HepG2 (cell line): ENCODE data around the gene RNASE13. TPM values are rescaled to one million over a fixed set of nuclear protein-coding genes. Genes with fewer than 3 reads are reported as not detected.
A peak's percentile ranks its signal among the peaks of the same experiment; 100 is the strongest.

Experiments used
- ARID2 ChIP-seq: sonication (generic); formaldehyde crosslinking; IDR thresholded peaks from 2 replicates; pipeline ENCODE4 v1.8.1; 2022; ENCODE audit warnings: mild to moderate bottlenecking, missing genetic modification reagents, borderline replicate concordance
- BCL6 ChIP-seq: IDR thresholded peaks from 2 replicates; pipeline ENCODE4 v1.6.1; 2016; ENCODE audit warnings: missing genetic modification reagents, missing compliant biosample characterization
- HDAC2 ChIP-seq: sonication (generic); formaldehyde crosslinking; IDR thresholded peaks from 2 replicates; pipeline ENCODE4 v1.4.0; 2020; ENCODE audit warnings: missing genetic modification reagents
- PHF8 ChIP-seq: sonication (generic); formaldehyde crosslinking; IDR thresholded peaks from 2 replicates; pipeline ENCODE4 v1.5.0; 2020; ENCODE audit warnings: missing genetic modification reagents
- SETDB1 ChIP-seq: sonication (generic); formaldehyde crosslinking; IDR thresholded peaks from 2 replicates; pipeline ENCODE4 v1.5.1; 2020; ENCODE audit warnings: missing genetic modification reagents, mild to moderate bottlenecking, borderline replicate concordance
- THAP11 ChIP-seq: IDR thresholded peaks from 2 replicates; pipeline ENCODE4 v1.6.1; 2016; ENCODE audit warnings: missing biosample characterization, missing genetic modification reagents
- U2AF1 ChIP-seq: fragments of 200-400 bp; formaldehyde crosslinking; optimal IDR thresholded peaks from 2 replicates; pipeline ENCODE3; 2017; ENCODE audit warnings: mild to moderate bottlenecking, low read depth, low read length
- ZFAT ChIP-seq: sonication (generic); formaldehyde crosslinking; conservative IDR thresholded peaks from 2 replicates; pipeline ENCODE4 v1.8.1; 2023; ENCODE audit warnings: missing genetic modification reagents, inconsistent platforms
- ZFP62 ChIP-seq: sonication (generic); formaldehyde crosslinking; IDR thresholded peaks from 2 replicates; pipeline ENCODE4 v1.4.0; 2020; ENCODE audit warnings: missing genetic modification reagents
- ZNF205 ChIP-seq: IDR thresholded peaks from 2 replicates; pipeline ENCODE4 v1.6.1; 2018; ENCODE audit warnings: missing biosample characterization, missing genetic modification reagents
- ZNF350 ChIP-seq: sonication (generic); formaldehyde crosslinking; IDR thresholded peaks from 2 replicates; pipeline ENCODE4 v1.4.0; 2020; ENCODE audit warnings: mild to moderate bottlenecking, low read depth, missing genetic modification reagents, borderline replicate concordance
- ZNF629 ChIP-seq: sonication (generic); formaldehyde crosslinking; conservative IDR thresholded peaks from 2 replicates; pipeline ENCODE4 v1.5.0; 2020; ENCODE audit warnings: missing genetic modification reagents
- ZNF644 ChIP-seq: IDR thresholded peaks from 2 replicates; pipeline ENCODE4 v1.6.1; 2016; ENCODE audit warnings: low read depth
- polyA plus RNA-seq, 8 experiments: library from polyadenylated mRNA; depleted of rRNA in 3 of 8; stranded (reverse) in 7 of 8; unstranded in 1 of 8; fragments of >200 nt; fragmentation: Illumina TruSeq in 4 of 8; extraction: Trizol in 4 of 8; gene quantifications; 2 replicates each; pipeline versions ENCODE4 v1.2.1 to v1.2.3, GENCODE V29; 2011 to 2016; ENCODE audit warnings: low read depth in 4 of 8, missing spikeins in 1 of 8, mixed read lengths in 1 of 8; ENCODE audit not compliant: insufficient read depth in 1 of 8
- total RNA-seq, 5 experiments: library from RNA; depleted of rRNA; stranded (reverse); fragments of >200 nt; fragmentation: Illumina TruSeq; extraction: Trizol; gene quantifications; 2 replicates each; pipeline ENCODE4 v1.2.3, GENCODE V29; 2016; ENCODE audit warnings: low read depth in 1 of 5
- TF ChIP-seq, protein P1 (sequence below): sonication (generic); formaldehyde crosslinking; IDR thresholded peaks from 2 replicates; pipeline ENCODE4 v1.4.0; 2020; ENCODE audit warnings: missing genetic modification reagents
- TF ChIP-seq, protein P2 (sequence below): sonication (generic); formaldehyde crosslinking; IDR thresholded peaks from 2 replicates; pipeline ENCODE4 v1.8.0; 2022; ENCODE audit warnings: missing genetic modification reagents, mild to moderate bottlenecking, borderline replicate concordance
- TF ChIP-seq, protein P3 (sequence below): fragments of 450-650 bp; IDR thresholded peaks from 2 replicates; pipeline ENCODE4 v1.6.1; 2017; ENCODE audit warnings: mild to moderate bottlenecking
- TF ChIP-seq, protein P4 (sequence below): sonication (generic); formaldehyde crosslinking; IDR thresholded peaks from 2 replicates; pipeline ENCODE4 v1.5.1; 2020; ENCODE audit warnings: mild to moderate bottlenecking, missing genetic modification reagents
- TF ChIP-seq, protein P5 (sequence below): sonication (generic); formaldehyde crosslinking; IDR thresholded peaks from 2 replicates; pipeline ENCODE4 v1.4.0; 2020; ENCODE audit warnings: missing genetic modification reagents, low read depth, mild to moderate bottlenecking, borderline replicate concordance

The RNASE13 gene
- total and polyA plus RNA-seq, 2 of the 13 experiments (the other 11 are each of a cell fraction or from before 2014, with no cell fraction given) = 1.0 TPM; not detected in 1

DNA sequence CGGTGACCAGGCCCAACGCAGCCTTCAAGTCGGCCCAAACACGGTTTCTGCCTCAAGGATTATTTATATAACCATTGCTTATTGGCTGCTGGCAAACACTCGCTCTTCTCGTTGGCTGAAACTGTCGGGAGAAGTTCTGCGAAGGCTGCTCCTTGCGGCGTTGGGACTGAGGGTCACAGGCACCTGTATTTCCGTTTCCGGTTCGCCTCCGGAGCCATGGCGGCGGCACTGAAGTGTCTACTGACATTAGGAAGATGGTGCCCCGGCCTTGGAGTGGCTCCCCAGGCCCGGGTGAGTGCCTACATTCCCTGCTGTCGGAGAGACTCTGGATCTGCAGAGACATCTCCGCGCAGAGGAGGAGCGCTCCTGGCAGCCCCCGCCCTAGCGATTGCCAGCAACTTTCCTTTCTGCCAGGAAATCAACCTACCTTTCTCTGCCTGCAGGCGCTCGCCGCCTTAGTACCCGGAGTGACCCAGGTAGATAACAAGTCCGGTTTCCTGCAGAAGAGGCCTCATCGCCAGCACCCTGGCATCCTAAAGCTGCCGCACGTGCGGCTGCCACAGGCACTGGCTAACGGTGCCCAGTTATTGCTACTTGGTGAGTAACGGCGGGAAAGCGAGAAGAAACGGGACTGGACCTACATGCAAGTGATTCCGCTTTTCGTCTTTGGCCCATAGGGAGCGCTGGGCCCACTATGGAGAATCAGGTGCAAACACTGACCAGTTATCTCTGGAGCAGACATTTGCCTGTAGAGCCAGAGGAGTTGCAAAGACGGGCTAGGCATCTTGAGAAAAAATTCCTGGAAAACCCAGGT is 44.6 kb downstream of the RNASE13 start, which contains the start of gene METTL17 (continued):
- TF ChIP-seq BCL6 (peak; percentile 46), PHF8 (peak; percentile 95), ZNF205 (peak; percentile 45; the same call in 1 of the 2 replicates), SETDB1 (CRISPR knock-in tag) (peak; percentile 78; the same call in 1 of the 2 replicates), ZFAT (CRISPR knock-in tag) (no peak), ARID2 (CRISPR knock-in tag) (peak; percentile 75; the same call in 1 of the 2 replicates), U2AF1 (peak; percentile 72), ZNF644 (CRISPR knock-in tag) (0 out of 2 replicates have a peak, but pooled peaks have one; percentile 5), THAP11 (peak; percentile 95), ZNF629 (0 out of 2 replicates have a peak, but pooled peaks have one; percentile 6), ZFP62 (CRISPR knock-in tag) (no peak), HDAC2 (no peak; the same call in 1 of the 2 replicates), ZNF350 (CRISPR knock-in tag) (peak; percentile 86)
- TF ChIP-seq, protein P1, sequence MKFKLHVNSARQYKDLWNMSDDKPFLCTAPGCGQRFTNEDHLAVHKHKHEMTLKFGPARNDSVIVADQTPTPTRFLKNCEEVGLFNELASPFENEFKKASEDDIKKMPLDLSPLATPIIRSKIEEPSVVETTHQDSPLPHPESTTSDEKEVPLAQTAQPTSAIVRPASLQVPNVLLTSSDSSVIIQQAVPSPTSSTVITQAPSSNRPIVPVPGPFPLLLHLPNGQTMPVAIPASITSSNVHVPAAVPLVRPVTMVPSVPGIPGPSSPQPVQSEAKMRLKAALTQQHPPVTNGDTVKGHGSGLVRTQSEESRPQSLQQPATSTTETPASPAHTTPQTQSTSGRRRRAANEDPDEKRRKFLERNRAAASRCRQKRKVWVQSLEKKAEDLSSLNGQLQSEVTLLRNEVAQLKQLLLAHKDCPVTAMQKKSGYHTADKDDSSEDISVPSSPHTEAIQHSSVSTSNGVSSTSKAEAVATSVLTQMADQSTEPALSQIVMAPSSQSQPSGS (CRISPR knock-in tag) = peak; percentile 43; the same call in 1 of the 2 replicates
- TF ChIP-seq, protein P2, sequence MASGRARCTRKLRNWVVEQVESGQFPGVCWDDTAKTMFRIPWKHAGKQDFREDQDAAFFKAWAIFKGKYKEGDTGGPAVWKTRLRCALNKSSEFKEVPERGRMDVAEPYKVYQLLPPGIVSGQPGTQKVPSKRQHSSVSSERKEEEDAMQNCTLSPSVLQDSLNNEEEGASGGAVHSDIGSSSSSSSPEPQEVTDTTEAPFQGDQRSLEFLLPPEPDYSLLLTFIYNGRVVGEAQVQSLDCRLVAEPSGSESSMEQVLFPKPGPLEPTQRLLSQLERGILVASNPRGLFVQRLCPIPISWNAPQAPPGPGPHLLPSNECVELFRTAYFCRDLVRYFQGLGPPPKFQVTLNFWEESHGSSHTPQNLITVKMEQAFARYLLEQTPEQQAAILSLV = peak; percentile 48; the same call in 1 of the 2 replicates
- TF ChIP-seq, protein P3, sequence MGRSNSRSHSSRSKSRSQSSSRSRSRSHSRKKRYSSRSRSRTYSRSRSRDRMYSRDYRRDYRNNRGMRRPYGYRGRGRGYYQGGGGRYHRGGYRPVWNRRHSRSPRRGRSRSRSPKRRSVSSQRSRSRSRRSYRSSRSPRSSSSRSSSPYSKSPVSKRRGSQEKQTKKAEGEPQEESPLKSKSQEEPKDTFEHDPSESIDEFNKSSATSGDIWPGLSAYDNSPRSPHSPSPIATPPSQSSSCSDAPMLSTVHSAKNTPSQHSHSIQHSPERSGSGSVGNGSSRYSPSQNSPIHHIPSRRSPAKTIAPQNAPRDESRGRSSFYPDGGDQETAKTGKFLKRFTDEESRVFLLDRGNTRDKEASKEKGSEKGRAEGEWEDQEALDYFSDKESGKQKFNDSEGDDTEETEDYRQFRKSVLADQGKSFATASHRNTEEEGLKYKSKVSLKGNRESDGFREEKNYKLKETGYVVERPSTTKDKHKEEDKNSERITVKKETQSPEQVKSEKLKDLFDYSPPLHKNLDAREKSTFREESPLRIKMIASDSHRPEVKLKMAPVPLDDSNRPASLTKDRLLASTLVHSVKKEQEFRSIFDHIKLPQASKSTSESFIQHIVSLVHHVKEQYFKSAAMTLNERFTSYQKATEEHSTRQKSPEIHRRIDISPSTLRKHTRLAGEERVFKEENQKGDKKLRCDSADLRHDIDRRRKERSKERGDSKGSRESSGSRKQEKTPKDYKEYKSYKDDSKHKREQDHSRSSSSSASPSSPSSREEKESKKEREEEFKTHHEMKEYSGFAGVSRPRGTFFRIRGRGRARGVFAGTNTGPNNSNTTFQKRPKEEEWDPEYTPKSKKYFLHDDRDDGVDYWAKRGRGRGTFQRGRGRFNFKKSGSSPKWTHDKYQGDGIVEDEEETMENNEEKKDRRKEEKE = no peak
- TF ChIP-seq, protein P4, sequence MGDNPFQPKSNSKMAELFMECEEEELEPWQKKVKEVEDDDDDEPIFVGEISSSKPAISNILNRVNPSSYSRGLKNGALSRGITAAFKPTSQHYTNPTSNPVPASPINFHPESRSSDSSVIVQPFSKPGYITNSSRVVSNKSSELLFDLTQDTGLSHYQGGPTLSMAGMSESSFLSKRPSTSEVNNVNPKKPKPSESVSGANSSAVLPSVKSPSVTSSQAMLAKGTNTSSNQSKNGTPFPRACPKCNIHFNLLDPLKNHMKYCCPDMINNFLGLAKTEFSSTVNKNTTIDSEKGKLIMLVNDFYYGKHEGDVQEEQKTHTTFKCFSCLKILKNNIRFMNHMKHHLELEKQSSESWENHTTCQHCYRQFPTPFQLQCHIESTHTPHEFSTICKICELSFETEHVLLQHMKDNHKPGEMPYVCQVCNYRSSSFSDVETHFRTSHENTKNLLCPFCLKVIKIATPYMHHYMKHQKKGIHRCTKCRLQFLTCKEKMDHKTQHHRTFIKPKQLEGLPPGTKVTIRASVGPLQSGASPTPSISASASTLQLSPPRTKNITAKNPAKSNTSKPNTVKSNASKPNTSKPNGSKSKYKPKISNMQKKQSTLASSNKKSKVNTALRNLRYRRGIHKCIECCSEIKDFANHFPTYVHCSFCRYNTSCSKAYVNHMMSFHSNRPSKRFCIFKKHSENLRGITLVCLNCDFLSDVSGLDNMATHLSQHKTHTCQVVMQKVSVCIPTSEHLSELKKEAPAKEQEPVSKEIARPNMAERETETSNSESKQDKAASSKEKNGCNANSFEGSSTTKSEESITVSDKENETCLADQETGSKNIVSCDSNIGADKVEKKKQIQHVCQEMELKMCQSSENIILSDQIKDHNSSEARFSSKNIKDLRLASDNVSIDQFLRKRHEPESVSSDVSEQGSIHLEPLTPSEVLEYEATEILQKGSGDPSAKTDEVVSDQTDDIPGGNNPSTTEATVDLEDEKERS (CRISPR knock-in tag) = peak; percentile 58; the same call in 1 of the 2 replicates
- TF ChIP-seq, protein P5, sequence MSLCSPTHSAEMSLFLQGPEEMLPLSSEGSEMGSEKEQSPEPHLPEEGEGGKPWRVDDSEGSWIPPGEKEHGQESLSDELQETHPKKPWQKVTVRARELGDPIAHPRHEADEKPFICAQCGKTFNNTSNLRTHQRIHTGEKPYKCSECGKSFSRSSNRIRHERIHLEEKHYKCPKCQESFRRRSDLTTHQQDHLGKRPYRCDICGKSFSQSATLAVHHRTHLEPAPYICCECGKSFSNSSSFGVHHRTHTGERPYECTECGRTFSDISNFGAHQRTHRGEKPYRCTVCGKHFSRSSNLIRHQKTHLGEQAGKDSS (CRISPR knock-in tag) = peak; percentile 66; the same call in 1 of the 2 replicates
